Duodenal mucosa (tissue), 2 donors: ENCODE results near the gene USP47.

Source experiments
- H3K27ac ChIP-seq: one replicate; pipeline ENCODE4 v1.7.0; 2013; ENCODE audit warnings: low read depth, low read length
- H3K27me3 ChIP-seq, 2 donors: one replicate each; pipeline ENCODE4 v1.7.0; 2013; ENCODE audit warnings: low read length in 2 of 2, control low read depth in 1 of 2; ENCODE audit not compliant: insufficient read depth in 2 of 2, control insufficient read depth in 1 of 2
- H3K36me3 ChIP-seq, 2 donors: one replicate each; pipeline ENCODE4 v1.7.0; 2013; ENCODE audit warnings: low read length in 2 of 2, control low read depth in 1 of 2; ENCODE audit not compliant: insufficient read depth in 2 of 2, control insufficient read depth in 1 of 2
- H3K4me1 ChIP-seq, 2 donors: one replicate each; pipeline ENCODE4 v1.7.0; 2013; ENCODE audit warnings: low read length in 2 of 2, control low read depth in 1 of 2; ENCODE audit not compliant: insufficient read depth in 2 of 2, control insufficient read depth in 1 of 2
- H3K4me3 ChIP-seq, 2 donors: one replicate each; pipeline ENCODE4 v1.7.0; 2013; ENCODE audit warnings: low read length in 2 of 2, low read depth in 1 of 2
- H3K9ac ChIP-seq, 2 donors: one replicate each; pipeline ENCODE4 v1.7.0; 2013; ENCODE audit warnings: low read length in 2 of 2, low read depth in 1 of 2
- H3K9me3 ChIP-seq, 2 donors: one replicate each; pipeline ENCODE4 v1.7.0; 2013; ENCODE audit warnings: low read length in 2 of 2, control low read depth in 1 of 2; ENCODE audit not compliant: control insufficient read depth in 1 of 2

The USP47 gene

GRCh38 chr11:11963842-11964773 lies 122.3 kb downstream of the USP47 start:
- Histone ChIP-seq H3K9ac (no peak overlapping the region), H3K9me3 (no peaks in the 10 kb centered on the region), H3K27me3 (peaks cover 0 to 3% of the 10 kb centered on the region in 2 donors), H3K27ac (no peak overlapping the region), H3K4me1 (no peaks in the 10 kb centered on the region), H3K4me3 (no peak overlapping the region), H3K36me3 (no peaks in the 10 kb centered on the region)

DNA sequence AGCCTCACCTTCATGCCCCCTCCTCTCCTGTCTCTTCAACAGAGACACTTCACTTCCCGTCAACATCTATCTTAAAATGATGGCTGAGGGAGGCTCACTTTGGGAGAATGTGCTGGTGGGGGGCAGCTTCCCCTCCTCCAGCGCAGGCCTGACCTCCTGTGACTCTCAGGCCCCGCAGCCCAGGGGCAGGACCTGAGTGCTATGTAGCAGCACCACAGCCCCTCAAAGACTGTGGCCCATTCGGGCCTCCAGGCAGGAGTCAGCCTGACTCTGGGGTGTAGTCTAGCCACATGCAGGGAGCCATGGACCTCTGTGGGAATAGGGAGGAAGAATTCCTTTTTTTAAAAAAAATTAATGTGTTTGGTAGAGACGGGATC lies 123.0 kb downstream of the USP47 start:
- Histone ChIP-seq H3K9ac (no peak overlapping the region), H3K27me3 (peaks cover 0 to 3% of the 10 kb centered on the region in 2 donors), H3K4me3 (no peak overlapping the region), H3K9me3 (no peaks in the 10 kb centered on the region), H3K4me1 (no peaks in the 10 kb centered on the region), H3K27ac (no peak overlapping the region), H3K36me3 (no peaks in the 10 kb centered on the region)

GRCh38 chr11:11965192-11965591 lies 123.4 kb downstream of the USP47 start:
- no peak overlapping the region for H3K9ac ChIP-seq
- H3K4me1 ChIP-seq, result no peaks in the 10 kb centered on the region
- no peak overlapping the region for H3K27ac ChIP-seq
- H3K9me3 ChIP-seq, result no peaks in the 10 kb centered on the region
- H3K27me3 ChIP-seq, result peaks cover 0 to 3% of the 10 kb centered on the region in 2 donors
- H3K4me3 ChIP-seq, result no peak overlapping the region
- no peaks in the 10 kb centered on the region for H3K36me3 ChIP-seq

DNA sequence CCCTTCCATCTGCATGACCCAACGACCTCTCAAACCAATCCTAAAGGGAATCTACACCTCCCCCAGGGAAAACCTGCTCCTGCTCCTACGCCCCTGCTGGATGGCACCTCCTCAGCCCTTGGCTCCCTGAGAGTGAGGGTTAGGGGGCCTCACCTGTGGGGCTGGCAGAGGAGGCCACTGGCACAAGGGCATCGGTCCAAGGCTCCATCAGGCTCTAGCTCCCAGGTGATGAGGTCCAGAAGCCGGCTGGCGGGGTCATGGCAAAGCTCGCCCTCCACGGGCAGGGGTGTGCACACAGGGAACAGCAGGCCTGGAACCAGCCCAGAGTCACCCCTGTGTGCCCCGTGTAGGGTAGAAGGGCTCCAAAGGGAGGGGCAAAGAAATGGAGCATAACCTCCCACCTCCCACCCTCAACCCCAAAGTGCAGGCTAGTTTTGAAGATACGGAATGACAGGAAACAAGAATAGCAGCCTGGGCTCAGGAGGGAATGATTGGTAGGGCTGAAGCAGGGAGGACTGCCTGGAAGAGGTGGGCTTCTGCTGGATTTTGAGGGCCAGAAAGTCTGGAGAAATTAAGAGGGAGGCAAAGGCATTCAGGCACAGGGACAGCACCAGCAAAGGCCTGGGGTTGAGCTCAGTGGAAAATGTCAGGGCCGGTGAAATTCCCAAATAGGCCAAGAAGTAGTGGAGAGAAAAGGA lies 124.0 kb downstream of the USP47 start:
- H3K9ac ChIP-seq, result no peak overlapping the region
- H3K27me3 ChIP-seq, result peaks cover 0 to 3% of the 10 kb centered on the region in 2 donors
- no peaks in the 10 kb centered on the region for H3K36me3 ChIP-seq
- no peak overlapping the region for H3K27ac ChIP-seq
- no peak overlapping the region for H3K4me3 ChIP-seq
- H3K9me3 ChIP-seq, result no peaks in the 10 kb centered on the region
- H3K4me1 ChIP-seq, result no peaks in the 10 kb centered on the region

GRCh38 chr11:11966354-11966741 lies 124.6 kb downstream of the USP47 start:
- H3K4me3 ChIP-seq, result no peak overlapping the region
- no peaks in the 10 kb centered on the region for H3K36me3 ChIP-seq
- H3K9me3 ChIP-seq, result no peaks in the 10 kb centered on the region
- H3K4me1 ChIP-seq, result no peaks in the 10 kb centered on the region
- H3K27me3 ChIP-seq, result peaks cover 0 to 3% of the 10 kb centered on the region in 2 donors
- H3K9ac ChIP-seq, result no peak overlapping the region
- H3K27ac ChIP-seq, result no peak overlapping the region

DNA sequence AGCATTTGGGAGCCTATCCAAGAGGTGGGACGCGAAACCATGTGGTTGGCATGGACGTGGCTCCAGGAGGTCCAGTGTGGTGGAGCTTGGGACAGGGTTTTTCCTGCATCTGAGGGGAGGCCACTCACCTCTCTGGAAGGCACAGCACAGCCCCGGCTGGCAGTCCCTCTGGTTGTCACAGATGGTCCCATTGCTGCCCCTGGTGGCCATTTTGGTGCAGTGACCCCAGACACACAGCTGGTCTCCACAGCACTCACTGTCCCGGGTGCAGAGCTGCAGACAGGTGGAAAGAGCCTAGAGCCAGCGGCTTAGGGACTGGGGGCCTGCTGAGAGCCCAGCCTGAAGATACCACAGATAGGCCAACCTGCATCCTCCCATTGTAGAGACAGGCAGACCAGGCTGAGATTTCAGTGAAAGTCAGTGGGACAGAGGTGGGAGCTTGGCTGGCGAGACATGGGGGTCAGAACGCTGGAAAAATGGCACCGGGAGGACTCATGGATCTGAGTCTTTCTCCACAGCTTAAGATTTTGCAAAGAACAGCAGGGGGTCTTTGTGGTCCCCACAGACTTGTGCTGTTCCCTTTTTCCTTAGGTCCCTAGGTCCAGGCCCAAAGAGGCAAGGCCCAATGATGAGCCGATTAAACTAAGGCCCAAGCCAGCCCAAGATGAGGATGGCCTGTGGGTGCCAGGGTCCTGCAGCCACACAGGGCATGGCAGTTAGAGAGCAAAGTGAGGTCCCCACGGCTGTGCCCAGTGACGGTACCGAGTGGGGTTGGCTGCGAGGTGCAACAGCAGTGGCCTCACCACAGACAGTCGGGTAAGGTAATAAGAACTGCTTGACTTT lies 125.3 kb downstream of the USP47 start:
- Histone ChIP-seq H3K9ac (no peak overlapping the region), H3K27me3 (peaks cover 0 to 3% of the 10 kb centered on the region in 2 donors), H3K4me3 (no peak overlapping the region), H3K4me1 (peaks cover 0 to under 1% of the 10 kb centered on the region in 2 donors), H3K36me3 (no peaks in the 10 kb centered on the region), H3K27ac (no peak overlapping the region), H3K9me3 (no peaks in the 10 kb centered on the region)

DNA sequence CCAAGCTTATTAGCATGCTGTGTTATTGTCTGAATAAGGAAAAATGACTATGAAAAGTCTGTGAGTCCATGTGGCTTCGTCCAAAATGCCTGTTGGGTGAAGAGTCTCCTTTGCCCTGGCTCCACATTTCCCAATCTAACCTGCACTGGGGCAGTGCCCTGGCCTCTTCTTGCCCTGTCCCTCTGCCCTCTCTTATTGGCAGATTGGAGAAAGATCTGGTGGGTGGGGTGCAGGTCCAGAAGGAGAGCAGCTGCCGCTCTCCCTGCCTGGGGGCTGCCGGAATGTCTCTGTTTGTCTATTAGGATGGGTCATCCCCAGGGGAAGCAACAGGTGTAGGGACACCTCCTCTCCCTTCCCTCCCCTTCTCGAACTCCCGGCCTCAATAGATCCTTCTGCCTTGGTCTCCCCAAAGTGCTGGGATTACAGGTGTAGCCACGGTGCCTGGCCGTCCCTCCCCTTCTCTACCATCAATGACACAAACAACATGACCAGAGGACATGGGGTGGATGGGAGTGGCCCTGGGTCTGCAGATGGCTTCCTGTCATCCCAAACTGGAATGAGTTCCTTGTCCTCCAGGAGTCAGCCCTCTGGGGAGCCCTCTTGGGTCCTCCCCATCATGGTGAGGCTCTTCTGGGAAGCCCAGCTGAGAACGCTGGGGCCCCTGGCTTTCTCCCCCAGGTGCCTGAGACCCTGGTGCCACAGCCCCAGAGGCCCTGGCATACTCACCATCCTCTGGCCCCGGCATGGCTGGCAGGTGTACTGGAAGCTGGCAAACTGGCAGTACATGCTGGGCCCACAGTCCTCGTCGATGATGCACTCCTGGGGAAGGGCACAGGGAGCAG lies 126.1 kb downstream of the USP47 start:
- Histone ChIP-seq H3K9ac (no peak overlapping the region), H3K27ac (no peak overlapping the region), H3K4me3 (no peak overlapping the region), H3K9me3 (no peaks in the 10 kb centered on the region), H3K4me1 (peaks cover 1 to 5% of the 10 kb centered on the region in 2 donors), H3K36me3 (no peaks in the 10 kb centered on the region), H3K27me3 (peaks cover 0 to 3% of the 10 kb centered on the region in 2 donors)

- Histone ChIP-seq H3K27me3 (peaks cover 0 to 3% of the 10 kb centered on the region in 2 donors), H3K9ac (no peak overlapping the region)
These were observed 126.9 kb downstream of the USP47 start for GRCh38 chr11:11968511-11969280.

More at GRCh38 chr11:11968511-11969280, 126.9 kb downstream of the USP47 start:
- peaks cover 7% of the 10 kb centered on the region in 2 donors for H3K4me1 ChIP-seq
- no peak overlapping the region for H3K27ac ChIP-seq
- H3K4me3 ChIP-seq, result no peak overlapping the region
- H3K36me3 ChIP-seq, result no peaks in the 10 kb centered on the region
- no peaks in the 10 kb centered on the region for H3K9me3 ChIP-seq
